GM18507 (cell line): ENCODE results near the gene MATCAP1.

ENCODE experiments used
- DNase-seq: peaks from one replicate; pipeline ENCODE4 v3.0.0; 2011; ENCODE audit warnings: low read depth; ENCODE audit not compliant: insufficient read length; ENCODE audit errors: extremely low spot score
- FAIRE-seq: peaks from 2 replicates; lab custom pipeline; 2011; peaks lifted over from hg19 to GRCh38; lab: Jason Lieb, UNC

MATCAP1 gene

GRCh38 chr16:67192781-67193361 is 9.1 kb upstream of the MATCAP1 start:
- no peak for FAIRE-seq
- DNase-seq, result no peak

GRCh38 chr16:67191995-67192681 is 8.4 kb upstream of the MATCAP1 start, which contains the start of gene E2F4:
Gene E2F4 (plus strand): TSS chr16:67192155. CDS start chr16:67192228, 73 bp downstream.
- FAIRE-seq (peak; percentile 97), DNase-seq (peak; percentile 93)

- DNase-seq, result no peak
- no peak for FAIRE-seq
Measured at GRCh38 chr16:67191411-67191994, 7.7 kb upstream of the MATCAP1 start.

- FAIRE-seq, result no peak
- no peak for DNase-seq
Measured at GRCh38 chr16:67190448-67191399, 7.0 kb upstream of the MATCAP1 start.

GRCh38 chr16:67190041-67190440 is 6.3 kb upstream of the MATCAP1 start, which contains the start of gene EXOC3L1:
Gene EXOC3L1 (minus strand): TSS chr16:67190136. CDS start chr16:67189676, 460 bp downstream.
- DNase-seq (no peak), FAIRE-seq (no peak)

GRCh38 chr16:67188798-67189197 is 5.0 kb upstream of the MATCAP1 start:
- no peak for FAIRE-seq
- DNase-seq, result no peak

- DNase-seq, result no peak
Measured at GRCh38 chr16:67188323-67188722, 4.6 kb upstream of the MATCAP1 start.

GRCh38 chr16:67187175-67187890 is 3.6 kb upstream of the MATCAP1 start:
- DNase-seq, result no peak
- FAIRE-seq, result no peak

More at GRCh38 chr16:67188323-67188722, 4.6 kb upstream of the MATCAP1 start:
- no peak for FAIRE-seq

- FAIRE-seq (no peak), DNase-seq (no peak)
Measured at GRCh38 chr16:67186550-67186950, 2.8 kb upstream of the MATCAP1 start.

- DNase-seq, result no peak
- FAIRE-seq, result no peak
Measured at GRCh38 chr16:67185651-67186134, 1.9 kb upstream of the MATCAP1 start.

- DNase-seq (no peak), FAIRE-seq (peak; percentile 89)
Measured at GRCh38 chr16:67184995-67185650, 1.4 kb upstream of the MATCAP1 start.

- DNase-seq (no peak), FAIRE-seq (no peak)
Measured at GRCh38 chr16:67184453-67184994, 761 bp upstream of the MATCAP1 start.

- FAIRE-seq, result no peak
- no peak for DNase-seq
Measured at GRCh38 chr16:67183284-67183626, 508 bp downstream of the MATCAP1 start.

- FAIRE-seq (no peak), DNase-seq (no peak)
Measured at GRCh38 chr16:67182288-67182687, 1.5 kb downstream of the MATCAP1 start.

GRCh38 chr16:67181346-67181745 is 2.4 kb downstream of the MATCAP1 start:
- no peak for FAIRE-seq
- DNase-seq, result no peak

GRCh38 chr16:67180166-67180565 is 3.6 kb downstream of the MATCAP1 start:
- DNase-seq (no peak), FAIRE-seq (no peak)

- FAIRE-seq (no peak), DNase-seq (no peak)
Measured at GRCh38 chr16:67179421-67180080, 4.2 kb downstream of the MATCAP1 start.
